Activated CD4-positive, alpha-beta T cell treated with anti-CD3 and anti-CD28 coated beads, Interleukin-10, Interleukin-2, amounts not matched to agents 100 ng/mL and 50 ng/mL, durations not matched to agents 16 hours and 8 hours (primary cell): Measurements from ENCODE around the gene SDK1.

Experiments
- DNase-seq: peaks from one replicate; pipeline ENCODE4 v3.0.0-alpha.2; 2020

SDK1 gene

GRCh38 chr7:3964980-3965606 lies 664.0 kb downstream of the SDK1 start:
- DNase-seq, result no peak

GRCh38 chr7:3965794-3966395 lies 664.8 kb downstream of the SDK1 start:
- no peak for DNase-seq

- no peak for DNase-seq
Observed at GRCh38 chr7:3968234-3968633, 667.2 kb downstream of the SDK1 start.

GRCh38 chr7:3969286-3969685 lies 668.2 kb downstream of the SDK1 start:
- no peak for DNase-seq

GRCh38 chr7:3971323-3971722 lies 670.3 kb downstream of the SDK1 start:
- DNase-seq, result no peak

- DNase-seq, result no peak
Observed at GRCh38 chr7:3973264-3973663, 672.2 kb downstream of the SDK1 start.

- no peak for DNase-seq
Observed at GRCh38 chr7:3974329-3974728, 673.3 kb downstream of the SDK1 start.

- DNase-seq, result no peak
Observed at GRCh38 chr7:3975371-3975770, 674.3 kb downstream of the SDK1 start.

- DNase-seq, result no peak
Observed at GRCh38 chr7:3977391-3977790, 676.3 kb downstream of the SDK1 start.

GRCh38 chr7:3978839-3979238 lies 677.8 kb downstream of the SDK1 start:
- no peak for DNase-seq

GRCh38 chr7:3979611-3980299 lies 678.7 kb downstream of the SDK1 start:
- no peak for DNase-seq

- DNase-seq, result no peak
Observed at GRCh38 chr7:3980300-3980643, 679.2 kb downstream of the SDK1 start.

GRCh38 chr7:3981281-3981680 lies 680.2 kb downstream of the SDK1 start:
- DNase-seq, result no peak

- no peak for DNase-seq
Observed at GRCh38 chr7:3984456-3984855, 683.4 kb downstream of the SDK1 start.

GRCh38 chr7:3986927-3987326 lies 685.9 kb downstream of the SDK1 start:
- no peak for DNase-seq

- no peak for DNase-seq
Observed at GRCh38 chr7:3987426-3987927, 686.4 kb downstream of the SDK1 start.

GRCh38 chr7:3989723-3990122 lies 688.7 kb downstream of the SDK1 start:
- DNase-seq, result no peak

- no peak for DNase-seq
Observed at GRCh38 chr7:3991731-3992231, 690.7 kb downstream of the SDK1 start.

- DNase-seq, result no peak
Observed at GRCh38 chr7:3992841-3993240, 691.8 kb downstream of the SDK1 start.

- DNase-seq, result no peak
Observed at GRCh38 chr7:3994764-3995163, 693.7 kb downstream of the SDK1 start.

- DNase-seq, result peak; percentile 4
Observed at GRCh38 chr7:3995187-3995586, 694.1 kb downstream of the SDK1 start.

GRCh38 chr7:3998060-3998459 lies 697.0 kb downstream of the SDK1 start:
- DNase-seq, result no peak

GRCh38 chr7:4000139-4000538 lies 699.1 kb downstream of the SDK1 start:
- no peak for DNase-seq

GRCh38 chr7:4000934-4001333 lies 699.9 kb downstream of the SDK1 start:
- DNase-seq, result no peak
